Esophagus (tissue), 2 donors: ENCODE results near the gene SVIP. TPM values are rescaled to one million over a fixed set of nuclear protein-coding genes. Genes with fewer than 3 reads are reported as not detected.
A peak's percentile ranks its signal among the peaks of the same experiment; 100 is the strongest.

Experiments used
- H3K27ac ChIP-seq, 2 donors: one replicate each; pipeline ENCODE4 v1.5.1; 2013; ENCODE audit warnings: low read depth in 2 of 2, mild to moderate bottlenecking in 2 of 2, inconsistent platforms in 1 of 2, low read length in 1 of 2, moderate library complexity in 1 of 2
- H3K27me3 ChIP-seq, 2 donors: one replicate each; pipeline ENCODE4 v1.6.1; 2013; ENCODE audit warnings: low read length in 2 of 2, control low read depth in 1 of 2, mild to moderate bottlenecking in 1 of 2; ENCODE audit not compliant: insufficient read depth in 2 of 2, control insufficient read depth in 1 of 2
- H3K36me3 ChIP-seq, 2 donors: one replicate each; pipeline ENCODE4 v1.6.1; 2013; ENCODE audit warnings: low read length in 1 of 2; ENCODE audit not compliant: control insufficient read depth in 2 of 2, insufficient read depth in 2 of 2
- H3K4me1 ChIP-seq, 2 donors: one replicate each; pipeline ENCODE4 v1.6.1; 2013; ENCODE audit warnings: low read length in 1 of 2; ENCODE audit not compliant: control insufficient read depth in 2 of 2, insufficient read depth in 2 of 2
- H3K4me3 ChIP-seq, 2 donors: one replicate each; pipeline ENCODE4 v1.5.1; 2013; ENCODE audit warnings: low read length in 2 of 2, mild to moderate bottlenecking in 2 of 2, low read depth in 1 of 2, moderate library complexity in 1 of 2
- H3K9me3 ChIP-seq, 2 donors: one replicate each; pipeline ENCODE4 v1.6.1; 2013; ENCODE audit warnings: mild to moderate bottlenecking in 2 of 2, low read depth in 1 of 2, low read length in 1 of 2, moderate library complexity in 1 of 2; ENCODE audit not compliant: control insufficient read depth in 2 of 2, insufficient read depth in 1 of 2
- WGBS, 2 donors: extraction: QIAGEN DNeasy Blood & Tissue Kit; methylation state at CpG; one replicate each; pipeline ENCODE4 v1.1.7; 2013; 5-methylcytosine and 5-hydroxymethylcytosine counted together
- polyA plus RNA-seq, 2 donors: library from polyadenylated mRNA; stranded (reverse); fragments of 200-250 nt; gene quantifications; one replicate each; pipeline ENCODE4 v1.2.3, GENCODE V29; 2013
- donor health status: healthy with polysubstance abuse.
- donor health status: Bipolar disorder and iron deficiency.

Gene SVIP
- polyA plus RNA-seq, result 10 to 100 TPM in 1 of 2 donors, 1 to 10 TPM in 1; 9.2 to 10.3 TPM

- 0 to 1% methylated on average over 68 to 79 of the region's 79 CpGs for WGBS, 2 donors
- H3K36me3 ChIP-seq, result peaks cover 0 to 3% of the 10 kb centered on the region in 2 donors
- no peaks in the 10 kb centered on the region for H3K4me1 ChIP-seq
- peak within 1 kb of the TSS; percentile 94 to 95 for H3K27ac ChIP-seq
- no peaks in the 10 kb centered on the region for H3K9me3 ChIP-seq
- peak within 1 kb of the TSS; percentile 80 to 91 for H3K4me3 ChIP-seq
- H3K27me3 ChIP-seq, result no peaks in the 10 kb centered on the region
Measured at GRCh38 chr11:22829231-22830081, at the start of gene SVIP. Gene SVIP, minus strand, starts transcription at chr11:22829801. Its CDS starts 53 bp downstream, at chr11:22829748.

- Histone ChIP-seq H3K27me3 (no peaks in the 10 kb centered on the region), H3K4me3 (no peak overlapping the region), H3K27ac (no peak overlapping the region), H3K4me1 (no peaks in the 10 kb centered on the region), H3K9me3 (no peaks in the 10 kb centered on the region), H3K36me3 (no peaks in the 10 kb centered on the region)
Measured at GRCh38 chr11:22878604-22879003, 49.0 kb upstream of the SVIP start.

GRCh38 chr11:22878039-22878438 is 48.4 kb upstream of the SVIP start:
- Histone ChIP-seq H3K9me3 (no peaks in the 10 kb centered on the region), H3K27ac (no peak overlapping the region), H3K27me3 (no peaks in the 10 kb centered on the region), H3K36me3 (no peaks in the 10 kb centered on the region), H3K4me1 (no peaks in the 10 kb centered on the region), H3K4me3 (no peak overlapping the region)

- Histone ChIP-seq H3K27ac (no peak overlapping the region), H3K9me3 (no peaks in the 10 kb centered on the region), H3K36me3 (no peaks in the 10 kb centered on the region), H3K4me3 (no peak overlapping the region), H3K27me3 (no peaks in the 10 kb centered on the region), H3K4me1 (no peaks in the 10 kb centered on the region)
- WGBS, 2 donors, result 3 to 7% methylated on average over 2 of the region's 2 CpGs
Measured at GRCh38 chr11:22875869-22876473, 46.4 kb upstream of the SVIP start.

GRCh38 chr11:22869325-22869724 is 39.7 kb upstream of the SVIP start:
- H3K9me3 ChIP-seq, result no peaks in the 10 kb centered on the region
- no peak overlapping the region for H3K27ac ChIP-seq
- WGBS, 2 donors, result 85 to 87% methylated on average over 3 of the region's 3 CpGs

GRCh38 chr11:22860241-22860640 is 30.6 kb upstream of the SVIP start, which contains the start of gene CCDC179:
Gene CCDC179, minus strand, starts transcription at chr11:22860474. Its CDS starts 53 bp downstream, at chr11:22860421.
- Histone ChIP-seq H3K4me3 (no peak within 1 kb of the TSS), H3K27ac (no peak within 1 kb of the TSS), H3K27me3 (no peaks in the 10 kb centered on the region), H3K9me3 (no peaks in the 10 kb centered on the region), H3K4me1 (no peaks in the 10 kb centered on the region), H3K36me3 (no peaks in the 10 kb centered on the region)
- WGBS, 2 donors, result 93% methylated on average over 4 of the region's 4 CpGs

More at GRCh38 chr11:22869325-22869724, 39.7 kb upstream of the SVIP start:
- Histone ChIP-seq H3K27me3 (no peaks in the 10 kb centered on the region), H3K4me1 (no peaks in the 10 kb centered on the region), H3K4me3 (no peak overlapping the region), H3K36me3 (no peaks in the 10 kb centered on the region)

GRCh38 chr11:22859756-22860155 is 30.2 kb upstream of the SVIP start:
- 89 to 90% methylated on average over 6 of the region's 6 CpGs for WGBS, 2 donors
- Histone ChIP-seq H3K27ac (no peak overlapping the region), H3K4me1 (no peaks in the 10 kb centered on the region)

GRCh38 chr11:22851477-22851876 is 21.9 kb upstream of the SVIP start:
- H3K27me3 ChIP-seq, result no peaks in the 10 kb centered on the region
- no peaks in the 10 kb centered on the region for H3K9me3 ChIP-seq
- no peak overlapping the region for H3K4me3 ChIP-seq
- H3K27ac ChIP-seq, result no peak overlapping the region
- H3K36me3 ChIP-seq, result no peaks in the 10 kb centered on the region
- no peaks in the 10 kb centered on the region for H3K4me1 ChIP-seq

More at GRCh38 chr11:22859756-22860155, 30.2 kb upstream of the SVIP start:
- Histone ChIP-seq H3K9me3 (no peaks in the 10 kb centered on the region), H3K4me3 (no peak overlapping the region), H3K27me3 (no peaks in the 10 kb centered on the region), H3K36me3 (no peaks in the 10 kb centered on the region)

GRCh38 chr11:22846726-22847125 is 17.1 kb upstream of the SVIP start:
- Histone ChIP-seq H3K36me3 (no peaks in the 10 kb centered on the region), H3K27ac (no peak overlapping the region), H3K27me3 (peaks cover 0 to 3% of the 10 kb centered on the region in 2 donors), H3K4me3 (no peak overlapping the region), H3K4me1 (no peaks in the 10 kb centered on the region), H3K9me3 (no peaks in the 10 kb centered on the region)
- 89 to 93% methylated on average over 1 of the region's 1 CpG for WGBS, 2 donors
